Astrocyte (in vitro differentiated cells and primary cell): ENCODE data around the gene PFKFB2.

Experiments
- CTCF ChIP-seq: IDR thresholded peaks from 2 replicates; pipeline ENCODE4 v1.5.1; 2011; ENCODE audit warnings: low read depth, mild to moderate bottlenecking, inconsistent platforms, low read length, moderate library complexity; ENCODE audit not compliant: insufficient read depth
- EZH2 ChIP-seq: IDR thresholded peaks from 2 replicates; pipeline ENCODE4 v1.6.1; 2012; ENCODE audit warnings: mild to moderate bottlenecking, low read length, inconsistent platforms; ENCODE audit not compliant: insufficient read depth

DNA sequence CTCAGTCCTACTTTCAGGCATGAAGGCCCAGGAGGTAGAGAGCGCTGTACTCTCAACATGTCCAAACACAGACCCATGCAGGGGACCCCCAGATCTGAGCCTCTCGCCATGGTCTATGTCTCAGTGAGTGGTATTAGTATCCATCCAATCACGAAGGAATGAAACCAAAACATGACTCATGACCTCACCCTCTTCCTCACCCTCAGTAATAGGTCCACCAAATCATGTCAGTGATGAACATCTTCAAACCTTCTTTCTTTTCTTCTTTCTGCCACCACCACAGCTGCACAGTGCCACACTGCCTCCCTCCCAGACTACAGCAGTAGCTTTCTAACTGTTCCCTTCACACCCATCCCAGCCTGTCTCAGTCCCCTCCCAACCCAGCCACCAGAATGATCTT lies 37.3 kb upstream of the PFKFB2 start:
- TF ChIP-seq CTCF (no peak), EZH2 (no peak)
